ENCODE measurements around the gene EID1. TPM values are rescaled to one million over a fixed set of nuclear protein-coding genes. Genes with fewer than 3 reads are reported as not detected.
"Not testable (repeated sequence)": the region's sequence is repeated elsewhere in the genome, so short reads cannot be mapped to it uniquely, and the experiment has no call there.

Gene EID1
- total RNA-seq, 1 donor from 2014 or later, result 46.1 TPM

DNA sequence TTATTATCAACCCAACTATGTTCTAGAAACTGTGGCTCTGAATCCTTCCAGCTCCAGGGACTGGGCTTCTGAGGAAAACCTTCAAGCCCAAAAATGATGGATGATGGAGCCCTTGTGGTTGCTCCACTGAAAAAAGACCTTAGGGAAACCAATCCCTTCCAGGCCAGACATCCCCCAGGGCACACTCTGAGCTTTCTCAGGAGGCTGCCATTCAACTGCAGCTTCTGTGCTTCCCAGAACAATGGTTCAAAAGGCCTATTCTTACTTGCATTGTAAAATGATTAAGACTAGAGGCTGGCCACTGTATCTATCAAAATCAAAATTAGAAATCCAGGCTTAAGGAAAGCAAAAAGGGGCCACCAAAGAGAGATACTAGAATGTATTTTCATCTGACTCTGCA lies 27.3 kb downstream of the EID1 start:
- no peak for ATAC-seq
- no peak for DNase-seq (ENCODE audit: low spot score)

- ATAC-seq, result no peak
- DNase-seq (ENCODE audit: low spot score), result no peak
Measured at GRCh38 chr15:48905847-48906246, 27.9 kb downstream of the EID1 start.

GRCh38 chr15:48909313-48909712 lies 31.4 kb downstream of the EID1 start:
- ATAC-seq; DNase-seq (ENCODE audit: low spot score): not testable (repeated sequence)

DNA sequence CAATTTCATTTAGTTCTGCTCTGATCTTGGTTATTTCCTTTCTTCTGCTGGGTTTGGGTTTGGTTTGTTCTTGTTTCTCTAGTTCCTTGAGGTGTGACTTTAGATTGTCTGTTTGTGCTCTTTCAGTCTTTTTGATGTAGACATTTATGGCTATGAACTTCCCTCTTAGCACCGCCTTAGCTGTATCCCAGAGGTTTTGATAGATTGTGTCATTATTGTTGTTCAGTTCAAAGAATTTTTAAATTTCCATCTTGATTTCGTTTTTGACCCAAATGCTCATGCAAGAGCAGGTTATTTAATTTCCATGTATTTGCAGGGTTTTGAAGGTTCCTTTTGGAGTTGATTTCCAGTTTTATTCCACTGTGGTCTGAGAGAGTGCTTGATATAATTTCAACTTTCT lies 32.6 kb downstream of the EID1 start:
- not testable (repeated sequence) for DNase-seq (ENCODE audit: low spot score); ATAC-seq

- ATAC-seq, result no peak
Measured at GRCh38 chr15:48913141-48913540, 35.2 kb downstream of the EID1 start.

DNA sequence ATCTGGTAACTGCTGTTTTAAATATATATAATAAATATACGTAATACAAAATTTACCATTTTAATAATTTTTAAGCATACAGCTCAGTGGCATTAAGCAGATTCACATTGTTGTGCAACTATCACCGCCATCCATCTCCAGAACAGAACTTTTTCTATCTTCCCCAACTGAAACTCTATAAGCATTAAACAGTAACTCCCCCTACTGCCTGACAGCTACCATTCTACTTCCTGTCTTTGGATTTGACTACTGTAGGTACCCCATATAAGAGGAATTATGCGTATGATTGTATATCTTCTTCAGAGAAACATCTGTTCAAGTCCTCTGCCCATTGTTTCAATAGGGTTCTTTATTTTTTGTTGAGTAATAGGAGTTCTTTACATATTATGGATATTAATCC lies 36.8 kb downstream of the EID1 start:
- no peak for DNase-seq (ENCODE audit: low spot score)
- ATAC-seq, result no peak

More at GRCh38 chr15:48913141-48913540, 35.2 kb downstream of the EID1 start:
- DNase-seq (ENCODE audit: low spot score), result no peak

- DNase-seq (ENCODE audit: low spot score), result no peak
- no peak for ATAC-seq
Measured at GRCh38 chr15:48915861-48916260, 37.9 kb downstream of the EID1 start.

GRCh38 chr15:48916721-48917120 lies 38.8 kb downstream of the EID1 start:
- DNase-seq (ENCODE audit: low spot score) (no peak), ATAC-seq (no peak)

DNA sequence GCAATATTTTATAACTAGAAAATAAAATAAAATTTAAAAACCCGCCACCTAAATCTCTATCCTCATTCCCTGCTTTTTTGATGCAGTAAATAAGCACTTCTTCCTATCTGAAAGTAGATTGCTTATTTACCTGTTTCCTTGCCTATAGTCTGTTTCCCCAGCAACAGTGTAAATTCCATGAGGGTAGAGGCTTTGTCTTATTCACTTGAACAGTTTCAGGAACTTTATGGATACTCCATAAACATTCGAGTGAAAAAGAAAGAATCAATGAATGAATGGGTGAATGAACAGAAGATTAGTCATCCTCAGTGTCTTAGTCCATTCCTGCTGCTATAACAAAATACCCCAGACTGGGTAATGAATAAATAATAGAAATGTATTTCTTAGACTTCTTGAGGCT lies 44.1 kb downstream of the EID1 start:
- DNase-seq (ENCODE audit: low spot score) (no peak), ATAC-seq (no peak)

GRCh38 chr15:48924528-48925393 lies 46.8 kb downstream of the EID1 start:
- ATAC-seq (no peak), DNase-seq (ENCODE audit: low spot score) (no peak)

DNA sequence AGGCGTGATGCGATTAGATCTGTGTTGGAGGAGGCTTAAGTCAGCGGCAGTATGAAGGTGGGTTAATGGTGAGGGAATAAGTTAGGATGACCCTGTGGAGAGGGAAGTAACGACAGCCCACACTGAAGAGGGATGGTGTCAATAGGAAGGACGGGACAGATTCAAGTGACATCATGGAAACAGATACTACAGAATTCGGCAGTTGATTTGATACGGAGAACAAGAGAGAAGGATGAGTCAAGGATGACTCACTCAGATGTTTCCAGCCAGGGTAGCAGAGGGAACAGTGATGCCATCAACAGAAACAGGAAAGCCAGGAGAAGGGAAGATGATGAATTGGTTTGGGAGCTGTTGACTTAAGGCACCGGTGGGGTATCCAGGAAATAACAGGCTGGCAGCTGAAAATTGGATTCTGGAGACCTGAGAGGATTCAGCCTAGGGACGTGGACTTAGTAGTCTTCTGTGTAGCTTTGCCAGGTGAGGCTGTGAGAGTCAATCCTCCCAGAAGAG lies 47.8 kb downstream of the EID1 start:
- no peak for DNase-seq (ENCODE audit: low spot score)
- no peak for ATAC-seq

DNA sequence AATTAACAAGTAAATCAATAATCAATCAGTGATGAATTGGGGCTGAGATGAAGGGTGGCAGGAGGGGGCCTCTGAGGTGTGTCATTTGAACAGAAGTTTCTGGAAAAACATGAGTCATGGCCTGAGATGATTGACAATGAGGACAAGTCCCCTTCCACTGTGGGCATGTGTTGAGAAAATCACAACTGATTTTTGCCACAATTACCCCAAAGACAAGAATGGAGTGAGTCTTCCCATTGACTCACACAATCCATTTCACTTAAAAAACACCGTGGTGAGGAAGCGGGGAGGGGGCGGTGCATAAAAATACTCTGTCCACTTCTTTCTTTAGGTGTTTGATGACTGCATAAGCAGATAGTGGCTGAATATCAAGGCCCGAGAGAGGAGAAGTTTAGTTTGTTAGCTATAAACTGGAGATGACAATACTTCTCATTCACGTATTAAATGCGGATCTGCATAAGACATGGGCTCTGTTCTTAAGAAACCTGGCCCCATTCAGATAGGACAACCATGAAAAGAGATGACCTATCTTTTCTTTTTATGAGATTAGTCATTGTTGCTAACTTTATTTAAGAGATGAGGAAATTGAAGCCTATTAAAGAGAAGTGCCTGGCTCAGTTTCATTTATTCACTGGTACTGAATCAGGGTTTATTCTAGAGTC lies 51.1 kb downstream of the EID1 start:
- ATAC-seq, result no peak
- DNase-seq (ENCODE audit: low spot score), result no peak

DNA sequence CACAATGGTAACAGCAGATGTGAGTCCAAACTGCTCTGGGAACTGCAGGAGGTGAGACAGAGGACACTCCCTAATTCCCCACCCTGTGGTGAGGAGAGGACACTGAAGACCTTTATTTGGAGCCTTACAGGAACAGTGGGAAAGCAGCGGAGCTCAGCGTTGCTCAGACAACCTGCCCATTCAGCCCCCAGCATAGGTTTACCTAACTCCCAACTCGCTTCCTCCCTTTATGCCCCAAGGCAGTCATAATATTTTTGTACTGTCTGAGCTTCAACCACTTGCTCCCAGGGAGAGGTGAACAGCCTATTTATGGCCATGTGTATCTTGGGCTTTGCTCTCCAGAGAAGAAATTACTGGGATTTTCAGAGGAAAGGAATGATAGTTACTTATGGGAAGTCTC lies 51.7 kb downstream of the EID1 start:
- ATAC-seq (no peak), DNase-seq (ENCODE audit: low spot score) (no peak)

Other genes with a start within 250 kb of the EID1 start
- gene FBN1, start 232.4 kb upstream of the EID1 start, total RNA-seq, result 2.7 TPM
- 1.3 TPM for gene CEP152, start 67.1 kb upstream of the EID1 start, total RNA-seq
- gene SHC4, start 85.8 kb downstream of the EID1 start, total RNA-seq, result 0.15 TPM
- 21.0 TPM for gene SECISBP2L, start 168.3 kb downstream of the EID1 start, total RNA-seq